ENCODE data around the gene INA.

Gene INA

DNA sequence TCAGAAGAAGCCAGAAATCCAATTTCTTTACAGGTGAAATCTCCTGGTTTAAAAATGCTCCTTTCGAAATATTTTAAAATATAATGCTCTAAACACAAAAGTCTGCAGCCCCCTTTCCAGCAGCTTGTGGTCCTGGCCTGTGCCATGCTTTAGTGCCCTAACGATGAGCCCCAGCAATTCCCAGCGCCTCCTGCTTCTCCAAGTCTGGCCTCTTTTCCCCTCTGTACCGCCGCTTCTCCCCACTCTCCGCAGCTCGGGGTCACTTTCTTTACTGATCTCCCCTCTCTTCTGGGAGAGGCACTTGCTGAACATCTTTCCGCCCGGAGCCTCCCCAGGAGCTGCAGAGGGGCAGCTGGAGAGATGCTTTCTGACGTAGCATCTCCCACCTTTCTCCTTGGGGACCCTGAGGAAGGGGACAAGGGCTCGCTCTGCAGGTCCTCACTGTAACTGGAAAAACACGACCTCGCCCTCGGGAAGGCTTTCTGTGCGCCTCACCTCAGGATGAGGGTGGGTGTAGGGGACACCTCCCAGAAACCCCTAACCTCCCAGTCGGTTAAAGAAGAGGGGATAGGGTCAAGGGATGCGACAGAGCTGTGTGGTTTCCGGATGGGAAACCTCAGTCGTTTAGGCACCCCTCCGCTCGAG, 565 bp upstream of the INA start:
- Histone ChIP-seq H4K20me1 (ENCODE audit: insufficient read depth, low read length) (no peaks in the 10 kb centered on the region), H3K4me2 (ENCODE audit: low read length) (no peak overlapping the region), H3K9ac (ENCODE audit: low read length) (no peak overlapping the region), H3K4me3 (ENCODE audit: low read length) (no peak overlapping the region), H3K4me1 (ENCODE audit: low read length) (no peaks in the 10 kb centered on the region), H2AFZ (ENCODE audit: low read depth, low read length) (no peak overlapping the region), H3K36me3 (replicated peaks; ENCODE audit: low read depth, low read length) (no peaks in the 10 kb centered on the region), H3K79me2 (ENCODE audit: low read length) (no peaks in the 10 kb centered on the region), H3K9me3 (ENCODE audit: insufficient read depth, low read length) (no peaks in the 10 kb centered on the region), H3K27me3 (ENCODE audit: low read depth, low read length) (no peaks in the 10 kb centered on the region; the same call in 1 of the 2 replicates), H3K27ac (ENCODE audit: low read length) (no peak overlapping the region)
- TF ChIP-seq, protein P1, sequence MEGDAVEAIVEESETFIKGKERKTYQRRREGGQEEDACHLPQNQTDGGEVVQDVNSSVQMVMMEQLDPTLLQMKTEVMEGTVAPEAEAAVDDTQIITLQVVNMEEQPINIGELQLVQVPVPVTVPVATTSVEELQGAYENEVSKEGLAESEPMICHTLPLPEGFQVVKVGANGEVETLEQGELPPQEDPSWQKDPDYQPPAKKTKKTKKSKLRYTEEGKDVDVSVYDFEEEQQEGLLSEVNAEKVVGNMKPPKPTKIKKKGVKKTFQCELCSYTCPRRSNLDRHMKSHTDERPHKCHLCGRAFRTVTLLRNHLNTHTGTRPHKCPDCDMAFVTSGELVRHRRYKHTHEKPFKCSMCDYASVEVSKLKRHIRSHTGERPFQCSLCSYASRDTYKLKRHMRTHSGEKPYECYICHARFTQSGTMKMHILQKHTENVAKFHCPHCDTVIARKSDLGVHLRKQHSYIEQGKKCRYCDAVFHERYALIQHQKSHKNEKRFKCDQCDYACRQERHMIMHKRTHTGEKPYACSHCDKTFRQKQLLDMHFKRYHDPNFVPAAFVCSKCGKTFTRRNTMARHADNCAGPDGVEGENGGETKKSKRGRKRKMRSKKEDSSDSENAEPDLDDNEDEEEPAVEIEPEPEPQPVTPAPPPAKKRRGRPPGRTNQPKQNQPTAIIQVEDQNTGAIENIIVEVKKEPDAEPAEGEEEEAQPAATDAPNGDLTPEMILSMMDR (IDR thresholded peaks at IDR 0.05; ENCODE audit: low read depth, low read length), result no peak
- TF ChIP-seq EZH2phosphoT487 (IDR thresholded peaks at IDR 0.05; ENCODE audit: low read depth), result no peak

DNA sequence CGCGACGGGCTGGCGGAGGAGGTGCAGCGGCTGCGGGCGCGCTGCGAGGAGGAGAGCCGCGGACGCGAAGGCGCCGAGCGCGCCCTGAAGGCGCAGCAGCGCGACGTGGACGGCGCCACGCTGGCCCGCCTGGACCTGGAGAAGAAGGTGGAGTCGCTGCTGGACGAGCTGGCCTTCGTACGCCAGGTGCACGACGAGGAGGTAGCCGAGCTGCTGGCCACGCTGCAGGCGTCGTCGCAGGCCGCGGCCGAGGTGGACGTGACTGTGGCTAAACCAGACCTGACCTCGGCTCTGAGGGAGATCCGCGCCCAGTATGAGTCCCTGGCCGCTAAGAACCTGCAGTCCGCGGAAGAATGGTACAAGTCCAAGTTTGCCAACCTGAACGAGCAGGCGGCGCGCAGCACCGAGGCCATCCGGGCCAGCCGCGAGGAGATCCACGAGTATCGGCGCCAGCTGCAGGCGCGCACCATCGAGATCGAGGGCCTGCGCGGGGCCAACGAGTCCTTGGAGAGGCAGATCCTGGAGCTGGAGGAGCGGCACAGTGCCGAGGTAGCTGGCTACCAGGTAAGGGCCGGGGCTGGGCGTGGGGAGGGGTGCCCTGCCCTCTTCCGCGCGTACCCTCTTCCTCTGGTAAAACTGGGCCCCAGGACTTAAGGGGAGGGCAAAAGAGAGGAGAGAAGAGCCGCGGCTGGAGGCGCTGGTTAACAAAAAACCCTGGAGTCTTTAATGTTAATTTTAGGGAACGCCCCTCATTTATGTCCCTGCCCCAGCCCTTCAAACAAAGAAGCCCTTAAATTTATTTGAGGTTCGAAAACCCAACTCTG, 987 bp downstream of the INA start:
- Histone ChIP-seq H3K9ac (ENCODE audit: low read length) (no peak overlapping the region), H3K27me3 (ENCODE audit: low read depth, low read length) (no peaks in the 10 kb centered on the region; the same call in 1 of the 2 replicates), H3K36me3 (replicated peaks; ENCODE audit: low read depth, low read length) (no peaks in the 10 kb centered on the region), H3K79me2 (ENCODE audit: low read length) (no peaks in the 10 kb centered on the region), H3K27ac (ENCODE audit: low read length) (no peak overlapping the region), H4K20me1 (ENCODE audit: insufficient read depth, low read length) (no peaks in the 10 kb centered on the region), H3K4me1 (ENCODE audit: low read length) (no peaks in the 10 kb centered on the region), H3K4me2 (ENCODE audit: low read length) (no peak overlapping the region), H2AFZ (ENCODE audit: low read depth, low read length) (no peak overlapping the region), H3K9me3 (ENCODE audit: insufficient read depth, low read length) (no peaks in the 10 kb centered on the region), H3K4me3 (ENCODE audit: low read length) (no peak overlapping the region)
- no peak for TF ChIP-seq EZH2phosphoT487 (IDR thresholded peaks at IDR 0.05; ENCODE audit: low read depth)
- TF ChIP-seq, protein P1 (IDR thresholded peaks at IDR 0.05; ENCODE audit: low read depth, low read length), result no peak

DNA sequence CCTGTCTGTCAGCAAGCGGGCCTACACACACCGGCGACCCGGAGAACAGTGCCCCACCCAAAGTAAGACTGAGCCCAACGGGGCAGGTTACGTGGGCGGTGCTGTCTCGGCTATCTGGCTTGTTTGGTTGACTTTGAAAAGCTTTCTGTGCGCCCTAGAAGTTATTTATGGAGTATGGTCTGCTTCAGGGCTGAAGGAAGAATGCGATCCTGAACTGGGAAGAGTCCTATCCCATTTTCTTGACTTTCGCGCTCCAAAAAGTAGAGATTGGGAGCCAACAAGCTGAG, 1.5 kb downstream of the INA start:
- Histone ChIP-seq H3K4me3 (ENCODE audit: low read length) (no peak overlapping the region), H3K4me2 (ENCODE audit: low read length) (no peak overlapping the region), H3K36me3 (replicated peaks; ENCODE audit: low read depth, low read length) (no peaks in the 10 kb centered on the region), H3K4me1 (ENCODE audit: low read length) (no peaks in the 10 kb centered on the region), H4K20me1 (ENCODE audit: insufficient read depth, low read length) (no peaks in the 10 kb centered on the region), H3K79me2 (ENCODE audit: low read length) (no peaks in the 10 kb centered on the region), H3K9me3 (ENCODE audit: insufficient read depth, low read length) (no peaks in the 10 kb centered on the region), H2AFZ (ENCODE audit: low read depth, low read length) (no peak overlapping the region), H3K9ac (ENCODE audit: low read length) (no peak overlapping the region), H3K27ac (ENCODE audit: low read length) (no peak overlapping the region), H3K27me3 (ENCODE audit: low read depth, low read length) (no peaks in the 10 kb centered on the region; the same call in 1 of the 2 replicates)
- no peak for TF ChIP-seq EZH2phosphoT487 (IDR thresholded peaks at IDR 0.05; ENCODE audit: low read depth)
- TF ChIP-seq, protein P1 (IDR thresholded peaks at IDR 0.05; ENCODE audit: low read depth, low read length), result no peak

DNA sequence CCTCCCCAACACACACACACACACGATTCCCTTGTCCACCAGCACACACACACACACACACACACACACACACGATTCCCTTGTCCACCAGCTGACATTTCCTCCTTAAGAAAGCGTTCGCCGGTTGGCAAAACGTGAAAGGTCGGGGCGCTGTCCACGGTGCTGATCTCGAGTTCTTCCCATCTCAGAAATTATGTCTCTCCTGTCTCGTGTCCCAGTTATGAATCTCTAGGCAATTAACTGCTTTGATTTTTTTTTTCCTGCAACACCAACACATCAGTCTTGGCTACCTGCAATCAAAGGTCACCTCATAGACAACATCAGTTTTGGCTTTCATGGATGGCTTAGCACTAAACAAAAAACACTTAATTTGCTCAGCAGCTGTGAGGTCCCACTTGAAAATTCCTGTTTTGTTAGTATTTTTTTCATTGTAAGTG, 1.9 kb downstream of the INA start:
- H3K4me1 ChIP-seq (ENCODE audit: low read length), result no peaks in the 10 kb centered on the region
- H3K27ac ChIP-seq (ENCODE audit: low read length), result no peak overlapping the region
- H3K79me2 ChIP-seq (ENCODE audit: low read length), result no peaks in the 10 kb centered on the region
- H3K4me2 ChIP-seq (ENCODE audit: low read length), result no peak overlapping the region
- H3K27me3 ChIP-seq (ENCODE audit: low read depth, low read length), result no peaks in the 10 kb centered on the region; the same call in 1 of the 2 replicates
- no peak overlapping the region for H3K4me3 ChIP-seq (ENCODE audit: low read length)
- H2AFZ ChIP-seq (ENCODE audit: low read depth, low read length), result no peak overlapping the region
- no peaks in the 10 kb centered on the region for H3K36me3 ChIP-seq (replicated peaks; ENCODE audit: low read depth, low read length)
- no peaks in the 10 kb centered on the region for H3K9me3 ChIP-seq (ENCODE audit: insufficient read depth, low read length)
- TF ChIP-seq, protein P1 (IDR thresholded peaks at IDR 0.05; ENCODE audit: low read depth, low read length), result no peak
- no peak for TF ChIP-seq EZH2phosphoT487 (IDR thresholded peaks at IDR 0.05; ENCODE audit: low read depth)
- H3K9ac ChIP-seq (ENCODE audit: low read length), result no peak overlapping the region
- no peaks in the 10 kb centered on the region for H4K20me1 ChIP-seq (ENCODE audit: insufficient read depth, low read length)
